Neural cell (in vitro differentiated cells): ENCODE data around the gene NEU2. TPM values are rescaled to one million over a fixed set of nuclear protein-coding genes. Genes with fewer than 3 reads are reported as not detected.

Experiments used
- H2AFZ ChIP-seq: fragments of 200-600, 300-800 bp; sonication (generic), shearing (Covaris generic); 2 replicates; pipeline ENCODE4 v1.6.0; 2014; ENCODE audit warnings: low read depth, mild to moderate bottlenecking, antibody characterized with exemption, low read length, moderate library complexity
- H3F3A ChIP-seq: fragments of 200-600 bp; shearing (Covaris generic); 2 replicates; pipeline ENCODE4 v1.6.1; 2016; ENCODE audit warnings: mild to moderate bottlenecking, moderate library complexity, mixed read lengths, antibody characterized with exemption, low read length; ENCODE audit not compliant: insufficient read depth, poor library complexity, severe bottlenecking
- H3K27ac ChIP-seq: fragments of 200-600, 300-800 bp; sonication (generic), shearing (Covaris generic); 2 replicates; pipeline ENCODE4 v1.5.1; 2014; ENCODE audit warnings: mild to moderate bottlenecking, low read length, moderate library complexity
- H3K27me3 ChIP-seq: fragments of 300-800, 200-600 bp; sonication (generic), shearing (Covaris generic); 2 replicates; pipeline ENCODE4 v1.6.0; 2014; ENCODE audit warnings: mild to moderate bottlenecking, low read depth, low read length, moderate library complexity; ENCODE audit not compliant: insufficient read depth
- H3K36me3 ChIP-seq: fragments of 300-800, 200-600 bp; sonication (generic), shearing (Covaris generic); 2 replicates; pipeline ENCODE4 v1.5.1; 2014; ENCODE audit warnings: mild to moderate bottlenecking, antibody characterized with exemption, low read length, moderate library complexity; ENCODE audit not compliant: insufficient read depth
- H3K4me2 ChIP-seq: fragments of 300-800, 200-600 bp; sonication (generic), shearing (Covaris generic); 2 replicates; pipeline ENCODE4 v1.6.0; 2014; ENCODE audit warnings: mild to moderate bottlenecking, low read length
- H3K4me3 ChIP-seq: fragments of 300-800, 200-600 bp; sonication (generic), shearing (Covaris generic); 2 replicates; pipeline ENCODE4 v1.5.1; 2014; ENCODE audit warnings: mild to moderate bottlenecking, low read length, moderate library complexity
- H3K79me2 ChIP-seq: fragments of 200-600 bp; shearing (Covaris generic); replicated peaks from 2 replicates; pipeline ENCODE4 v1.6.0; 2014; ENCODE audit warnings: mild to moderate bottlenecking, low read length, moderate library complexity; ENCODE audit not compliant: insufficient read depth
- H3K9ac ChIP-seq: fragments of 300-800, 200-600 bp; sonication (generic), shearing (Covaris generic); 2 replicates; pipeline ENCODE4 v1.6.1; 2016; ENCODE audit warnings: mild to moderate bottlenecking, low read length, mixed read lengths
- H3K9me2 ChIP-seq: fragments of 200-600 bp; shearing (Covaris generic); 2 replicates; pipeline ENCODE4 v1.6.1; 2016; ENCODE audit warnings: mild to moderate bottlenecking, low read length, mixed read lengths; ENCODE audit not compliant: insufficient read depth
- H3K9me3 ChIP-seq: fragments of 200-600, 300-800 bp; sonication (generic), shearing (Covaris generic); 2 replicates; pipeline ENCODE4 v1.6.1; 2016; ENCODE audit warnings: mild to moderate bottlenecking, mixed run types, low read length, moderate library complexity, mixed read lengths
- H4K20me1 ChIP-seq: fragments of 200-600 bp; shearing (Covaris generic); 2 replicates; pipeline ENCODE4 v1.6.1; 2016; ENCODE audit warnings: mild to moderate bottlenecking, mixed run types; ENCODE audit not compliant: insufficient read depth
- EP300 ChIP-seq: fragments of 450-650 bp; conservative IDR thresholded peaks from 2 replicates; pipeline ENCODE4 v1.6.1; 2014; ENCODE audit warnings: antibody characterized with exemption, mild to moderate bottlenecking, moderate library complexity; ENCODE audit not compliant: poor library complexity, severe bottlenecking
- EZH2 ChIP-seq: fragments of 200-600, 300-800 bp; shearing (Covaris generic), sonication (generic); IDR thresholded peaks from 2 replicates; pipeline ENCODE4 v1.6.1; 2014; ENCODE audit warnings: antibody characterized with exemption, low read length, borderline replicate concordance, mild to moderate bottlenecking; ENCODE audit not compliant: insufficient read depth, poor library complexity, severe bottlenecking
- MXI1 ChIP-seq: fragments of 450-650 bp; conservative IDR thresholded peaks from 2 replicates; pipeline ENCODE4 v1.6.1; 2014; ENCODE audit warnings: antibody characterized with exemption, mild to moderate bottlenecking; ENCODE audit not compliant: poor library complexity, severe bottlenecking
- POLR2AphosphoS5 ChIP-seq: IDR thresholded peaks from 2 replicates; pipeline ENCODE4 v1.6.1; 2012
- RAD21 ChIP-seq: fragments of 450-650 bp; conservative IDR thresholded peaks from 2 replicates; pipeline ENCODE4 v1.6.1; 2014; ENCODE audit warnings: antibody characterized with exemption, mild to moderate bottlenecking, moderate library complexity
- REST ChIP-seq: IDR thresholded peaks from 2 replicates; pipeline ENCODE4 v1.6.1; 2012; ENCODE audit warnings: borderline replicate concordance
- SMC3 ChIP-seq: fragments of 450-650 bp; conservative IDR thresholded peaks from 2 replicates; pipeline ENCODE4 v1.6.1; 2014; ENCODE audit warnings: antibody characterized with exemption, mild to moderate bottlenecking, moderate library complexity; ENCODE audit not compliant: poor library complexity
- TAF1 ChIP-seq: IDR thresholded peaks from 2 replicates; pipeline ENCODE4 v1.6.1; 2012; ENCODE audit warnings: low read depth
- polyA plus RNA-seq: library from polyadenylated mRNA; depleted of rRNA; stranded (reverse); fragments of >200 nt; gene quantifications from 2 replicates; pipeline ENCODE4 v1.2.3, GENCODE V29; 2014
- TF ChIP-seq, protein P1 (sequence below): fragments of 450-650 bp; IDR thresholded peaks from 2 replicates; pipeline ENCODE4 v1.5.1; 2014; ENCODE audit warnings: antibody characterized with exemption, mild to moderate bottlenecking, moderate library complexity; ENCODE audit not compliant: poor library complexity, severe bottlenecking

The NEU2 gene
- polyA plus RNA-seq, 1 donor from 2014 or later: not detected

DNA sequence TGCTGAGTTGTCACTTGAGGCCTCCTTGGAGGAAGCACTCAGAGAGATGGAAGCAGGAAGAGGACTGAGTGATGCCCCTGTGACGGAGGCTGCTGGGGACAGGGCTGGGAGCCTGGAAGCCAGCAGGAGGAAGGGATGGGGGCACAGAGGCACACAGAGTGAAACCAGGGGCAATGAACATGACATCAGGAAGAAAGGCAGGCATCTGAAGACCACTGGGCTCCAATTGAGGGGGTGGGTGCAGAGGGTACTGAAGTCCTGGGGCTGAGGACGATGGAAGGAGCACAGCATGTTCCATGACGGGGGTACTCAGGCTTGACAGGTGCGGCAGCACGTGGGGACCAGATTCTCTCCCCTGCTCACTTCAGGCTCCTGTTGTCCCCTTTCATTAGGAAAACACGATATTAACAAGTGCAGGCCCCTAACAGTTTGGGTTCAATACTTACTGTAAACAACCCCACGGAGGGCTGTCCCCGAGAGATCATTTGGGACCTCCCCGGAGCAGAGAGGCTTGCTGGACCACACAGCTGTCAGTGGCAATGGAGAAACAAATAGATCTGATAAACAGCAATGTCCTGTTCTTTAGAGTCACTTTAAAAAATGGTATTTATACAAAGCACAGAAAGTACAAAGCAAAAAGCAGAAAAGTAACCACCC lies 36.4 kb downstream of the NEU2 start:
- Histone ChIP-seq H3K27me3 (no peaks in the 10 kb centered on the region), H4K20me1 (no peaks in the 10 kb centered on the region), H2AFZ (no peak overlapping the region), H3K4me2 (no peak overlapping the region), H3K9me3 (no peaks in the 10 kb centered on the region), H3K27ac (no peak overlapping the region), H3K9ac (no peak overlapping the region), H3K9me2 (no peaks in the 10 kb centered on the region), H3K36me3 (no peaks in the 10 kb centered on the region), H3K79me2 (no peaks in the 10 kb centered on the region), H3K4me3 (no peak overlapping the region), H3F3A (no peaks in the 10 kb centered on the region)
- TF ChIP-seq REST: no peak
- no peak for TF ChIP-seq EP300
- TF ChIP-seq MXI1: no peak
- TF ChIP-seq, protein P1, sequence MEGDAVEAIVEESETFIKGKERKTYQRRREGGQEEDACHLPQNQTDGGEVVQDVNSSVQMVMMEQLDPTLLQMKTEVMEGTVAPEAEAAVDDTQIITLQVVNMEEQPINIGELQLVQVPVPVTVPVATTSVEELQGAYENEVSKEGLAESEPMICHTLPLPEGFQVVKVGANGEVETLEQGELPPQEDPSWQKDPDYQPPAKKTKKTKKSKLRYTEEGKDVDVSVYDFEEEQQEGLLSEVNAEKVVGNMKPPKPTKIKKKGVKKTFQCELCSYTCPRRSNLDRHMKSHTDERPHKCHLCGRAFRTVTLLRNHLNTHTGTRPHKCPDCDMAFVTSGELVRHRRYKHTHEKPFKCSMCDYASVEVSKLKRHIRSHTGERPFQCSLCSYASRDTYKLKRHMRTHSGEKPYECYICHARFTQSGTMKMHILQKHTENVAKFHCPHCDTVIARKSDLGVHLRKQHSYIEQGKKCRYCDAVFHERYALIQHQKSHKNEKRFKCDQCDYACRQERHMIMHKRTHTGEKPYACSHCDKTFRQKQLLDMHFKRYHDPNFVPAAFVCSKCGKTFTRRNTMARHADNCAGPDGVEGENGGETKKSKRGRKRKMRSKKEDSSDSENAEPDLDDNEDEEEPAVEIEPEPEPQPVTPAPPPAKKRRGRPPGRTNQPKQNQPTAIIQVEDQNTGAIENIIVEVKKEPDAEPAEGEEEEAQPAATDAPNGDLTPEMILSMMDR: no peak
- no peak for TF ChIP-seq RAD21
- TF ChIP-seq SMC3: no peak
- TF ChIP-seq TAF1: no peak
- no peak for TF ChIP-seq EZH2
- no peak for TF ChIP-seq POLR2AphosphoS5

GRCh38 chr2:233072838-233073237 lies 40.4 kb downstream of the NEU2 start:
- TF ChIP-seq EZH2 (no peak), RAD21 (no peak), POLR2AphosphoS5 (no peak), EP300 (no peak), MXI1 (no peak), TAF1 (no peak), SMC3 (no peak)
- TF ChIP-seq, protein P1: no peak
- no peaks in the 10 kb centered on the region for H3K9me2 ChIP-seq
- H3K27ac ChIP-seq: no peak overlapping the region
- H4K20me1 ChIP-seq: no peaks in the 10 kb centered on the region
- no peaks in the 10 kb centered on the region for H3F3A ChIP-seq
- no peak overlapping the region for H3K4me2 ChIP-seq
- no peaks in the 10 kb centered on the region for H3K36me3 ChIP-seq
- no peak overlapping the region for H2AFZ ChIP-seq
- H3K27me3 ChIP-seq: no peaks in the 10 kb centered on the region
- no peaks in the 10 kb centered on the region for H3K9me3 ChIP-seq
- H3K4me3 ChIP-seq: no peak overlapping the region
- H3K9ac ChIP-seq: no peak overlapping the region
- no peaks in the 10 kb centered on the region for H3K79me2 ChIP-seq
